GM12864 (cell line): ENCODE measurements around the gene LRFN2.

Source experiments
- DNase-seq: peaks from one replicate; pipeline ENCODE4 v3.0.0-alpha.2; 2011; ENCODE audit warnings: low read depth
- H3K4me3 ChIP-seq: 2 replicates; pipeline ENCODE4 v1.5.1; 2011; ENCODE audit warnings: mild to moderate bottlenecking, low read depth, low read length, control low read depth
- CTCF ChIP-seq: IDR thresholded peaks from 2 replicates; pipeline ENCODE4 v1.5.1; 2011; ENCODE audit warnings: low read depth, mild to moderate bottlenecking, moderate library complexity, low read length, control low read depth, inconsistent platforms; ENCODE audit errors: missing control alignments

Gene LRFN2

DNA sequence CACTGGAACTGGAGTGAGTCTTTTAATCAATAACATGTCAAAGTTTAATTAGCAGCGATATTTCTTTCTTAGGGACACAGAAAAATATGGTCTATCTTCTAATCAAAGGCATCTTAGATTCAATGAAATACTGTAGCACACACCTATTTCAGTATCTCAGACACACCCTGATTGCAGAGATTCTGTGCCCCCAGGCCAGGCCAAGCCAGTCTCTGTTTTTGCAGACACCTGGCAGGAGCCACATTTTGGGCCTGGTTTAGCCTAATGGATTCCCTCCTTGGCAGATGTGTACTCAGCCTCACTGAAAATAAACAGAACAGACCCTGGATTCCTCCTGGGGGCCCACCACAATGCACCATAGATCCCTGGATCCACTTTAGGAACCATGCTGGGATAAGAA, 74.8 kb downstream of the LRFN2 start:
- no peak for DNase-seq
- no peak overlapping the region for H3K4me3 ChIP-seq
- TF ChIP-seq CTCF: no peak

DNA sequence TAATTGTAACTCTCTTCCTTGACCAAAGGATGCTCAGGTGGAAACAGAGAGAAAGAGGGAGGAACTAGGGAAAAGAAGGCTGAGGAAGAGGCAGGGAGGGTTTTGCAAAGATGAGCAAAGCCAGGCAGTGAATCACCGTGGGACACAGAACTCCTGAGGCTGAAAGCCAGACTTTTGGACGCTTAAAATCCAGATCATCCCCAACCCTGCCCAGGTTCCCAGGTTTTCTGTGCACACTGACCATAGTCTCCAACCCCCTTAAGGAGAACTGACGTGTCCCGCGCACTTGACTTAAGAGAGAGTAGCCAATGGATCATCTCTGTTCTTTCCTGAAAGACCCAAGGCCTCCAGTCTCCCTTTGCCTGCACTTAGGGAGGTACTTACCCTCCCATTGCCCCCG, 75.3 kb downstream of the LRFN2 start:
- no peak overlapping the region for H3K4me3 ChIP-seq
- no peak for DNase-seq
- TF ChIP-seq CTCF: no peak

DNA sequence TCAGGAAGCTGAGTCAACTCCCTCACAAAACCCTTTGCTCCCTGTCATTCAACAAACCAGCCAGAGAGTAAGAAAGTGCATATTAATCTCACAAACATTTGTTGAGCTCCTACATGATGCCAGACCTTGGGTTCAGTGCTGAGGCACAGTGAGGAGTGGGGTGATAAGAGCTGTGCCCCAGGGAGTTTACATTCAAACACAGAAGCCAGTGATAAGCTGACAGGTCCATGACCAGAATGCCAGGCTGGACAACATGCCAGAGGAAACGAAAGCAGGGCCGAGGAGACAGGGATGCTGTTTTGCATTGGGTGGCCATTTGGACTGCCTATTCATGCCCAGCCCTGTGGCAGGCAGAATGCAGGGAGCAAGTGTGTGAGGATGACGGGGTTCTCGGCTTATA, 76.7 kb downstream of the LRFN2 start:
- no peak overlapping the region for H3K4me3 ChIP-seq
- DNase-seq: no peak
- TF ChIP-seq CTCF: no peak

DNA sequence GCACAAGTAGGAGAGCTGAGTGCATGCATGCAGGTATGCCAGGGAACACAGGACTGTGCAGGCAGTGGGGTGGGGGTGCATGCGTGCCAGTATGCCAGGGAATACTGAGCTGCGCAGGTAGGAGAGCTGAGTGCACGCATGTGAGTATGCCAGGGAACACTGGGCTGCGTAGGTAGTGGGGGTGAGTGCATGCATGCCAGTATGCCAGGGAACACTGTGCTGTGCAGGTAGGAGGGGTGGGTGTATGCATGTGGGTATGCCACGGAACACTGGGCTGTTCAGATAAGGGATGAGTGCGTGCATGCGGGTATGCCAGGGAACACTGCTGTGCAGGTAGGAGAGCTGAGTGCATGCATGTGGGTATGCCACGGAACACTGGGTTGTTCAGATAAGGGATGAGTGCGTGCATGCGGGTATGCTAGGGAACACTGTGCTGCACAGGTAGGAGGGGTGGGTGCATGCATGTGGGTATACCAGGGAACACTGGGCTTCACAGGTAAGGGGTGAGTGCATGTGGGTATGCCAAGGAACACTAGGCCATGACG, 77.4 kb downstream of the LRFN2 start:
- no peak for TF ChIP-seq CTCF
- no peak overlapping the region for H3K4me3 ChIP-seq

GRCh38 chr6:40509086-40509485, 78.1 kb downstream of the LRFN2 start:
- no peak for TF ChIP-seq CTCF
- no peak for DNase-seq
- no peak overlapping the region for H3K4me3 ChIP-seq

More for the DNA sequence above, 77.4 kb downstream of the LRFN2 start:
- no peak for DNase-seq

DNA sequence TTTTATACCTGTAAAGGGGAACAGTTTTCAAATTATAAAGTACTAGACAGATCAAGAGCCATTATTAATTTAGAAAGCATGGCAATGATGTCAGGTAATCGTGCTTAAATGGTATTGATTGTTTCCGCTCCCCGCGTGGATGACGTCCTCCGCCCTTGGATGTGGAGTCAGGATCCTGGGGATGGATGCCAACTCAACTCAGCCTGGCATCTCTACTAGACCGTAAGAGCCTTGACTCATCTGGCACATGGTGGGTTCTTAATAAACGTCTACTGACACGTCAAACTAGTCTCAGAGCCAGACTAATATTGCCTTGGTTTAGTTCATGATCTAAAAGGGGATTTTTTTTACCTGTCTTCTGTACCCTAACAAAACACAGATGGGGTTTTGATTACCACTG, 80.2 kb downstream of the LRFN2 start:
- no peak overlapping the region for H3K4me3 ChIP-seq
- no peak for TF ChIP-seq CTCF
- DNase-seq: no peak

DNA sequence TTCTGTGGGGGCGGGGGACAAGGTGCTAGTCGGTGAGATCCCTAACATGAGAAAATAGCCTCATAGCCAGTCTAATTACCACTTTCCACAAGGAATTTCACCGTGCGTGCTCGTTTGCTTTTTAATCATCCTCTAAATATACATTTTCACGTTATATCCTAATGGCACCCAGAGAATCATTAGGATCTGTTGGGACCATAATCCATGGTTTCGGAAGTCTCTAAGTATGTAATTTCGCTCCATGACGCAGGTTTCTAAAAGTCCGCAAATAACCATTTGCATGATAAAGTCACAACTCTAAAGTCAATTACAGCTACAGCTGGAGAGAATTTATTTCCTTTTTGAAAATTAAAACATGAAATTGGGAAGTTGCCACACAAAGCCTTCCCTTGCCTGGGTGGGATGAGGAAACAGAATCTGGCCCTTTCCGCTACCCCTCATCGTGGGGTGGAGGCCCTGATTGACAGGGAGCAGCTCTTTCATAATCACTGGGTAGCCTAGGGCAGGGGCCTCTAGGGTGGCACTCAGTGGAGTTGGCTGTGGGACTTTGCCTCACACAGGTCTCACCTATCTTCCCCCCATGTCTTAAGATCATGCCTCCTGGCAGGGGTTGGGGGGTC, 81.9 kb downstream of the LRFN2 start:
- no peak overlapping the region for H3K4me3 ChIP-seq
- no peak for TF ChIP-seq CTCF
- no peak for DNase-seq
